ENCODE data around the gene SLC35E1. TPM values are rescaled to one million over a fixed set of nuclear protein-coding genes. Genes with fewer than 3 reads are reported as not detected.

The SLC35E1 gene
- total RNA-seq, 2 experiments from 2014 or later = 60.1 to 62.4 TPM

GRCh38 chr19:16600824-16601223 is 28.6 kb upstream of the SLC35E1 start:
- Mint-ChIP-seq H3K27me3 (no peaks in the 10 kb centered on the region), H3K27ac (no peak overlapping the region), H3K4me1 (ENCODE audit: low read depth) (peaks cover 40% of the 10 kb centered on the region), H3K36me3 (ENCODE audit: low read depth) (peaks cover 4% of the 10 kb centered on the region), H3K4me3 (no peak overlapping the region), H3K9me3 (no peaks in the 10 kb centered on the region)
- TF ChIP-seq CTCF (IDR thresholded peaks at IDR 0.05) = no peak
- POLR2A ChIA-PET = interaction anchor here (0.6 to 0.9 kb wide), 2 partner anchors 21 to 616 kb away, joined by 3 to 4 read pairs; no protein-coding TSS in a partner anchor
- intact Hi-C loops (cut with micrococcal nuclease) = no loop called here
- CTCF ChIA-PET = no interaction called here
- no peak for ATAC-seq
- DNase-seq = no peak

- POLR2A ChIA-PET = interaction anchor here (0.6 to 1.0 kb wide), 3 partner anchors 22 to 615 kb away, joined by 3 to 4 read pairs (median 4); no protein-coding TSS in a partner anchor
Measured at GRCh38 chr19:16599655-16600346, 27.6 kb upstream of the SLC35E1 start.

GRCh38 chr19:16598848-16599247 is 26.6 kb upstream of the SLC35E1 start:
- Mint-ChIP-seq H3K36me3 (ENCODE audit: low read depth) (no peaks in the 10 kb centered on the region), H3K4me3 (no peak overlapping the region), H3K27me3 (no peaks in the 10 kb centered on the region), H3K4me1 (ENCODE audit: low read depth) (peaks cover 45% of the 10 kb centered on the region), H3K27ac (no peak overlapping the region), H3K9me3 (no peaks in the 10 kb centered on the region)
- POLR2A ChIA-PET = interaction anchor here (1.0 kb wide), 1 partner anchor 30 kb away, joined by 4 read pairs; no protein-coding TSS in a partner anchor
- CTCF ChIA-PET = interaction anchor here (0.6 kb wide), 1 partner anchor 9 kb away, joined by 3 read pairs; no protein-coding TSS in a partner anchor
- ATAC-seq (no peak), DNase-seq (no peak)
- no peak for TF ChIP-seq CTCF (IDR thresholded peaks at IDR 0.05)
- intact Hi-C loops (cut with micrococcal nuclease) = no loop called here

More at GRCh38 chr19:16599655-16600346, 27.6 kb upstream of the SLC35E1 start:
- H3K4me3 Mint-ChIP-seq = no peak overlapping the region
- no peak for TF ChIP-seq CTCF (IDR thresholded peaks at IDR 0.05)
- no peaks in the 10 kb centered on the region for H3K27me3 Mint-ChIP-seq
- CTCF ChIA-PET = no interaction called here
- H3K27ac Mint-ChIP-seq = no peak overlapping the region
- H3K36me3 Mint-ChIP-seq (ENCODE audit: low read depth) = no peaks in the 10 kb centered on the region
- no peak for ATAC-seq
- peaks cover 43% of the 10 kb centered on the region for H3K4me1 Mint-ChIP-seq (ENCODE audit: low read depth)
- intact Hi-C loops (cut with micrococcal nuclease) = no loop called here
- no peaks in the 10 kb centered on the region for H3K9me3 Mint-ChIP-seq
- DNase-seq = no peak

GRCh38 chr19:16596399-16596798 is 24.2 kb upstream of the SLC35E1 start:
- no peak overlapping the region for H3K27ac Mint-ChIP-seq

More at GRCh38 chr19:16596399-16596798, 24.2 kb upstream of the SLC35E1 start:
- no peaks in the 10 kb centered on the region for H3K9me3 Mint-ChIP-seq
- ChIA-PET POLR2A (no interaction called here), CTCF (no interaction called here)
- TF ChIP-seq CTCF (IDR thresholded peaks at IDR 0.05) = no peak
- DNase-seq = no peak
- ATAC-seq = no peak
- peaks cover 58% of the 10 kb centered on the region for H3K4me1 Mint-ChIP-seq (ENCODE audit: low read depth)
- no peak overlapping the region for H3K4me3 Mint-ChIP-seq
- H3K36me3 Mint-ChIP-seq (ENCODE audit: low read depth) = no peaks in the 10 kb centered on the region
- no peaks in the 10 kb centered on the region for H3K27me3 Mint-ChIP-seq
- intact Hi-C loops (cut with micrococcal nuclease) = no loop called here
